Ascending aorta (tissue), 2 donors: ENCODE data around the gene VPS33B. TPM values are rescaled to one million over a fixed set of nuclear protein-coding genes. Genes with fewer than 3 reads are reported as not detected.

Experiments used
- DNase-seq, 2 donors: peaks; one replicate each; pipeline ENCODE4 v3.0.0-alpha.2; 2019; ENCODE audit warnings: low spot score in 2 of 2
- H3K27ac ChIP-seq, 2 donors: fragments of 200-600 bp; sonication (generic); one replicate each; pipeline ENCODE4 v1.5.1; 2016 to 2017; ENCODE audit warnings: mild to moderate bottlenecking in 1 of 2
- H3K27me3 ChIP-seq: fragments of 200-600 bp; sonication (generic); one replicate; pipeline ENCODE4 v1.5.1; 2017
- H3K36me3 ChIP-seq, 2 donors: fragments of 200-600 bp; sonication (generic); one replicate each; pipeline ENCODE4 v1.5.1; 2016
- H3K4me1 ChIP-seq, 2 donors: fragments of 200-600 bp; sonication (generic); one replicate each; pipeline ENCODE4 v1.5.1; 2016 to 2017; ENCODE audit warnings: mild to moderate bottlenecking in 1 of 2
- H3K4me3 ChIP-seq, 2 donors: fragments of 200-600 bp; sonication (generic); one replicate each; pipeline ENCODE4 v1.5.1; 2016 to 2017; ENCODE audit warnings: mild to moderate bottlenecking in 1 of 2
- H3K9me3 ChIP-seq, 2 donors: fragments of 200-600 bp; sonication (generic); one replicate each; pipeline ENCODE4 v1.5.1; 2016
- intact Hi-C: fragments of 100-400 bp; cut with DNase I; formaldehyde crosslinking; loops from one replicate; pipeline ENCODE4 v1.15.1; 2023
- total RNA-seq: library from RNA; depleted of rRNA; stranded (reverse); fragments of >200 nt; gene quantifications from one replicate; pipeline ENCODE4 v1.1.0, GENCODE V29; 2016
- TF ChIP-seq, protein P1 (sequence below), 3 experiments: fragments of 200-600 bp in 2 of 3; fragments of 450-650 bp in 1 of 3; sonication (generic) in 2 of 3; IDR thresholded peaks; one replicate each; pipeline ENCODE4 v1.5.1; 2016 to 2019; ENCODE audit warnings: antibody characterized with exemption in 3 of 3, mild to moderate bottlenecking in 1 of 3, moderate library complexity in 1 of 3

The VPS33B gene
- 0.53 TPM for total RNA-seq

DNA sequence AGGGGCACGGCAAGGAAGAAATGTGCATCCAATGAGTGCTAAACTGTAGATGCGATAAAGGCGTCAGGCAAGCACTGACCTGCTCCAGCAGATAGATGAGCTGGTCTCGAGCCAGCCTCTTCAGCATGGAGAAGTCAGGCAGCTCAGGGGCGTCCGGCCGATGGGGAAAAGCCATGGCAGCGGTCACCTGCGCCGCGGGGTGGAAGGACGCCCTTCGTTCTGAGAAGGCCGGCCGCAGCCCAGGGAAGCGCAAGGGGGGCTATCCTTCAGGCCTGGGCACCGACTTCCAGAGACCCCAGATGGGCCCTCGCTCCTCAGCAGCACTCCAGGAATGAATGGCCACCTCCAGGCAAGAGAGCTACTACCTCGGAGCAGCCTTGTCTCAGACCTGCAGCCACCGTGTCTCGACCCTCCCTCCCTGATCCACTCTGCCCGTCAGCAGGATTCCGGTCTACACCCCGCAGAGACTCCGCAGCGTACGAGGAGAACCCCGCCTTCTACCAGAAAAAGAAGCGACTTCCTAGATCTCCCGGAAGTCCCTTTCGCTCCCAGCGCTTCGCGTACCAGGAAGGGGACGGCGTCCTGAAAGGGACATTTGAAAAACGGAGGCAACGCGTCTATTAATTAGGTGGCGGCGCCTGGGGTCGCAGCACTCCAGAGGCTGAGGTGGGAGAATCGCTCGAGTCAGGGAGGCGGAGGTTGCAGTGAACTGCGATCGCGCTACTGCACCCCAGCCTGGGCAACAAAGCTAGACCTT is at the start of gene VPS33B:
TSS of gene VPS33B (minus strand) at position 520 of the 757 bp plus-strand sequence. CDS start at position 175, 345 bp downstream.
- Histone ChIP-seq H3K4me3 (peak within 1 kb of the TSS; percentile 95 to 99), H3K27me3 (no peaks in the 10 kb centered on the region), H3K27ac (peak within 1 kb of the TSS; percentile 71 to 82), H3K4me1 (peaks cover 0 to 8% of the 10 kb centered on the region in 2 donors), H3K36me3 (peaks cover 0 to 3% of the 10 kb centered on the region in 2 donors), H3K9me3 (no peaks in the 10 kb centered on the region)
- peak; percentile 30 to 93 for DNase-seq
- TF ChIP-seq, protein P1, sequence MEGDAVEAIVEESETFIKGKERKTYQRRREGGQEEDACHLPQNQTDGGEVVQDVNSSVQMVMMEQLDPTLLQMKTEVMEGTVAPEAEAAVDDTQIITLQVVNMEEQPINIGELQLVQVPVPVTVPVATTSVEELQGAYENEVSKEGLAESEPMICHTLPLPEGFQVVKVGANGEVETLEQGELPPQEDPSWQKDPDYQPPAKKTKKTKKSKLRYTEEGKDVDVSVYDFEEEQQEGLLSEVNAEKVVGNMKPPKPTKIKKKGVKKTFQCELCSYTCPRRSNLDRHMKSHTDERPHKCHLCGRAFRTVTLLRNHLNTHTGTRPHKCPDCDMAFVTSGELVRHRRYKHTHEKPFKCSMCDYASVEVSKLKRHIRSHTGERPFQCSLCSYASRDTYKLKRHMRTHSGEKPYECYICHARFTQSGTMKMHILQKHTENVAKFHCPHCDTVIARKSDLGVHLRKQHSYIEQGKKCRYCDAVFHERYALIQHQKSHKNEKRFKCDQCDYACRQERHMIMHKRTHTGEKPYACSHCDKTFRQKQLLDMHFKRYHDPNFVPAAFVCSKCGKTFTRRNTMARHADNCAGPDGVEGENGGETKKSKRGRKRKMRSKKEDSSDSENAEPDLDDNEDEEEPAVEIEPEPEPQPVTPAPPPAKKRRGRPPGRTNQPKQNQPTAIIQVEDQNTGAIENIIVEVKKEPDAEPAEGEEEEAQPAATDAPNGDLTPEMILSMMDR (IDR thresholded peaks at IDR 0.05) = no peak
- intact Hi-C loops = loop anchor here (1.0 to 2.0 kb wide), 2 partner anchors 28 to 67 kb away; partner anchors contain the start of genes PRC1 and RCCD1

DNA sequence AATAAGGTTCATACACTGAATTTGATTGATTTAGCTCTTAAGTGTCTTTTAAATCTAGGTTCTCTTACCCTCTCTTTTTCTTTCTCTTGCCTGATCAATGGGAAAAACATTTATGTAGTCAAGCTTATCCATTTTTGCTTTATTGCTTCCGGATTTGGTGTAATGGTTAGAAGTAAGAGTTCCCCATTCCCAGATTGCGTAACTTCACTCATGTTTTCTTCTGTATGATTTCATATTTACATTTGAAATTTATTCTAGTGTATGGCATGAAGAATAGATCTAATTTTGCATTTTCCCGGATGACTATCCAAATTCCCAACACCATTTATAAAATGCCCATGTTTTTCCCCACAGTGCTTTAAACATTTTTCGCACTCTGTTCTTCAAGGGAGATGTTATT is 49.8 kb upstream of the VPS33B start:
- DNase-seq = no peak
- H3K4me3 ChIP-seq = no peak overlapping the region
- TF ChIP-seq, protein P1 (IDR thresholded peaks at IDR 0.05) = no peak
- intact Hi-C loops = no loop called here
- H3K27me3 ChIP-seq = no peaks in the 10 kb centered on the region
- no peaks in the 10 kb centered on the region for H3K4me1 ChIP-seq
- no peaks in the 10 kb centered on the region for H3K9me3 ChIP-seq
- H3K36me3 ChIP-seq = no peaks in the 10 kb centered on the region
- H3K27ac ChIP-seq = no peak overlapping the region

DNA sequence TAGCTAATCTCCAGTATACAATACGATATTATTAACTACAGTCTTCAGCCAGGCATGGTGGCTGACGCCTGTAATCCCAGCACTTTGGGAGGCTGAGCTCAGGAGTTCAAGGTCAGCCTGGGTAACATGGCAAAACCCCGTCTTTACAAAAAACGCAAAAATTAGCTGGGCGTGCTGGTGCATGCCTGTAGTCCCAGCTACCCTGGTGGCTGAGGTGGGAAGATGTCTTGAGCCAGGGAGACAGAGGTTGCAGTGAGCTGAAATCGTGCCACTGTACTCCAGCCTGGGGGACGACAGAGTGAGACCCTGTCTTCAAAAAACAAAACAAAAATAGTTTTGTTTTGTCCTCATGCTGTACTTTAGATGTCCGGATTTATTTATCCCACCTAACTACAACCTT is 48.5 kb upstream of the VPS33B start:
- H3K4me1 ChIP-seq = no peaks in the 10 kb centered on the region
- no peaks in the 10 kb centered on the region for H3K36me3 ChIP-seq
- no peak overlapping the region for H3K4me3 ChIP-seq
- TF ChIP-seq, protein P1 (IDR thresholded peaks at IDR 0.05) = no peak
- no peak overlapping the region for H3K27ac ChIP-seq
- H3K27me3 ChIP-seq = no peaks in the 10 kb centered on the region
- no peak for DNase-seq
- intact Hi-C loops = no loop called here
- no peaks in the 10 kb centered on the region for H3K9me3 ChIP-seq

DNA sequence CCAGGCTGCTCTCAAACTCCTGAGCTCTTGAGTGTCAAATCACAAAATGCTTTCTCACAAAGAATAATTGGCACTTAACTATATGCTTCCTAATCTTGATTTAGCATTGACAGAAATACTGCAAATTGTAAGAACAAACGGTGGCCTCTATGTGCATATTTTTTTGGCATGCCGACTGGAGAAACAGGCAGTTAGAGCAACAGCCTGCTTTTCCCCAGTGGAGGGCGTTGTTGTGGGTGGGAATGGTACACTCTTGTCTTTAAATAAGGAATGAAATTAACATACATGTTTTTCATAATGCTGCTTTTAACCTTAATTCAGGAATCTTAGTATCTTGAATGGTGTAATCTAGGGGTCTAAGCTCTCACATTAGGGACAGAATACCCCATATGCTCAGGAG is 46.6 kb upstream of the VPS33B start:
- Histone ChIP-seq H3K4me1 (no peaks in the 10 kb centered on the region), H3K4me3 (no peak overlapping the region), H3K27ac (no peak overlapping the region), H3K36me3 (no peaks in the 10 kb centered on the region), H3K27me3 (no peaks in the 10 kb centered on the region), H3K9me3 (no peaks in the 10 kb centered on the region)
- intact Hi-C loops = no loop called here
- TF ChIP-seq, protein P1 (IDR thresholded peaks at IDR 0.05) = no peak
- DNase-seq = no peak

DNA sequence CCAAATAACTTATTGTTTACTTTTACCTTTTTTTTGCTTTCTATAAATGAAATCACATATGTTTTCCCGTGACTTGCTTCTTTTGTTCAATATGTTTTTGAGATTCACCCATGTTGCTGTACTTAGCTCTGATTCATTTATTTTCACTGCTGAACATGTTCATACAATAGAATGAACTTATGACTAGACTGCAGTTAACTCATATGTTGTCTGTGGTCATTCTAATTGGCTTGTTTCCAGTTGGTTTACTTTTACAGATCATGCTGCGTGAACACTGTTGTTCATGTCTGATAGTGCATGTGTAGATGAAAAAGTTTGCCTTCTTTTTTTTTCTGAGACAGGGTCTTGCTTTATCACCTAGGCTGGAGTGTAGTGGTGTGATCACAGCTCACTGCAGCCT is 46.0 kb upstream of the VPS33B start:
- H3K4me3 ChIP-seq = no peak overlapping the region
- DNase-seq = no peak
- H3K27me3 ChIP-seq = no peaks in the 10 kb centered on the region
- TF ChIP-seq, protein P1 (IDR thresholded peaks at IDR 0.05) = no peak
- no peaks in the 10 kb centered on the region for H3K36me3 ChIP-seq
- no peaks in the 10 kb centered on the region for H3K9me3 ChIP-seq
- no peak overlapping the region for H3K27ac ChIP-seq
- H3K4me1 ChIP-seq = no peaks in the 10 kb centered on the region
- intact Hi-C loops = no loop called here
